ENCODE measurements around the gene GSTT2B. TPM values are rescaled to one million over a fixed set of nuclear protein-coding genes. Genes with fewer than 3 reads are reported as not detected.

GSTT2B gene
- total and polyA plus RNA-seq, 2 experiments from 2014 or later: 1.3 to 3.0 TPM

DNA sequence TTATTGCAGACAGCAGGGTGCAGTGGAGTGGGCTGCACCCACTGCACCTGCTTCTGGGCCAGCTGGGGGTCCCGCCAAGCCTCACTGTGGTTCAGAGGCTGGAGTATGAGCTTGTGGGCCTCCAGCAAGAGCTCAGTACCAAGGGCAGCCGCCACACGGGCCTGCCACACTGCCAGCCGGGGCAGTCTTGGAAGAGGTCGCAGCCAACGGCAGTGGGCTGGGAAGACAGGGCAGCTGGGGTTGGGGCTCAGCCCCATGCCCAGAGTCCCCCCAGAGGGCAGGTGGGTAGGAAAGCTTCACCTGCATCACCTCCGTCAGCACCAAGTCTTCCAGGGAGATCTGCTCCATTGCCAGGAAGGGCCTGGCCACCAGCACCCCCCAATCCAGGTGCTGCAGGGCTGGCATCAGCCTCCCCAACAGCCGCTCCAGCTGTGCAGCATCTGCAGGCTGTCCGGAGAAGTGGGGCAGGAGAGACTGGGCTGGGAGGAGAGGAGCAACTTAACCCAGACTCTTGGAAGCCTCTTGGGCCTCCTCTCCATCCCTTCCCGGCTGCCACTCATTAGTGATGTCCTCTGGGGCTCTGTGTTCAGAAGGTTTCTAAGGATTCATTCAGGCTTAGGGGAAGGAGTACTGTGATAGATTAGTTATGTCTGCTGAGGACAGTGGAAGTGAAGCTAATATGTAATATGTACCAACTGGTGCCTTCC is 45.4 kb upstream of the GSTT2B start:
- TF ChIP-seq EZH2 (IDR thresholded peaks at IDR 0.05; ENCODE audit: borderline replicate concordance) (no peak), EZH2phosphoT487 (IDR thresholded peaks at IDR 0.05; ENCODE audit: low read depth, severe bottlenecking, unreplicated experiment) (no peak)
- TF ChIP-seq, protein P1, sequence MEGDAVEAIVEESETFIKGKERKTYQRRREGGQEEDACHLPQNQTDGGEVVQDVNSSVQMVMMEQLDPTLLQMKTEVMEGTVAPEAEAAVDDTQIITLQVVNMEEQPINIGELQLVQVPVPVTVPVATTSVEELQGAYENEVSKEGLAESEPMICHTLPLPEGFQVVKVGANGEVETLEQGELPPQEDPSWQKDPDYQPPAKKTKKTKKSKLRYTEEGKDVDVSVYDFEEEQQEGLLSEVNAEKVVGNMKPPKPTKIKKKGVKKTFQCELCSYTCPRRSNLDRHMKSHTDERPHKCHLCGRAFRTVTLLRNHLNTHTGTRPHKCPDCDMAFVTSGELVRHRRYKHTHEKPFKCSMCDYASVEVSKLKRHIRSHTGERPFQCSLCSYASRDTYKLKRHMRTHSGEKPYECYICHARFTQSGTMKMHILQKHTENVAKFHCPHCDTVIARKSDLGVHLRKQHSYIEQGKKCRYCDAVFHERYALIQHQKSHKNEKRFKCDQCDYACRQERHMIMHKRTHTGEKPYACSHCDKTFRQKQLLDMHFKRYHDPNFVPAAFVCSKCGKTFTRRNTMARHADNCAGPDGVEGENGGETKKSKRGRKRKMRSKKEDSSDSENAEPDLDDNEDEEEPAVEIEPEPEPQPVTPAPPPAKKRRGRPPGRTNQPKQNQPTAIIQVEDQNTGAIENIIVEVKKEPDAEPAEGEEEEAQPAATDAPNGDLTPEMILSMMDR (IDR thresholded peaks at IDR 0.05; ENCODE audit: poor library complexity): no peak

DNA sequence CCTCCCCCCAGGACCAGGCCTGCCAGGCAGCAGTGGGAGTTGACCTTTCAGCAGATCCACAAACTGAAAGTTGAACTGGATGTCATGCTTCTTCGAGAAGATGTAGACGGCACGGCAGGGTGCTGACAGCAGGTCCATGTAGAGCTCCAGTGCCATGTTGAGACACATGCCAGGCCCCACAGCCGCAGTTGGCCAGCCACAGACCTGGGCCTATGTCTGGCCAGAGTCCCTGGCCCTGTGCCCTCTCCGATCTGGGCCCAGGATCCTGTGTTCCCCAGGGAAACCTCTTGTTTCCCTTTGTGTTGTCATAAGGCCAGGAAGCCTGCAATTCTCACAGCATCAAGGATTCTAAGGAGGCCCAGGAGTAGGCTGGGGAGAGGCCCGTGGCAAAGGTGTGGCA is 44.2 kb upstream of the GSTT2B start, which contains the start of gene GSTT4:
GSTT4 (minus strand) TSS at position 253 of the 400 bp plus-strand sequence; CDS start at position 156, 97 bp downstream.
- no peaks in the 10 kb centered on the region for H3K9me3 ChIP-seq (ENCODE audit: low read depth)
- WGBS (ENCODE audit: low lambda C conversion rate, missing lambda C conversion rate): 84% methylated on average over 6 of the region's 6 CpGs
- no peak within 1 kb of the TSS for H3K27ac ChIP-seq
- no peak for DNase-seq (ENCODE audit: low spot score)
- H3K9me2 ChIP-seq (replicated peaks; ENCODE audit: insufficient read depth): no peaks in the 10 kb centered on the region
- no peaks in the 10 kb centered on the region for H3K4me1 ChIP-seq (ENCODE audit: insufficient read depth)
- no peaks in the 10 kb centered on the region for H4K20me1 ChIP-seq (ENCODE audit: insufficient read depth, poor library complexity, severe bottlenecking)
- no peaks in the 10 kb centered on the region for H3K36me3 ChIP-seq (replicated peaks; ENCODE audit: insufficient read depth, low read depth)
- TF ChIP-seq EZH2phosphoT487 (IDR thresholded peaks at IDR 0.05; ENCODE audit: low read depth, severe bottlenecking, unreplicated experiment) (no peak), EZH2 (IDR thresholded peaks at IDR 0.05; ENCODE audit: borderline replicate concordance) (no peak)
- TF ChIP-seq, protein P1 (IDR thresholded peaks at IDR 0.05; ENCODE audit: poor library complexity): no peak
- H3K27me3 ChIP-seq: no peaks in the 10 kb centered on the region
- H2AFZ ChIP-seq: no peak within 1 kb of the TSS
- no peak within 1 kb of the TSS for H3K4me3 ChIP-seq
- no peak within 1 kb of the TSS for H3K4me2 ChIP-seq
- H3K79me2 ChIP-seq: no peaks in the 10 kb centered on the region

More for the DNA sequence above, 45.4 kb upstream of the GSTT2B start:
- 83% methylated on average over 10 of the region's 10 CpGs for WGBS (ENCODE audit: low lambda C conversion rate, missing lambda C conversion rate)
- no peaks in the 10 kb centered on the region for H4K20me1 ChIP-seq (ENCODE audit: insufficient read depth, poor library complexity, severe bottlenecking)
- no peaks in the 10 kb centered on the region for H3K27me3 ChIP-seq
- H3K9me3 ChIP-seq (ENCODE audit: low read depth): no peaks in the 10 kb centered on the region
- no peak overlapping the region for H3K4me3 ChIP-seq
- H3K4me1 ChIP-seq (ENCODE audit: insufficient read depth): no peaks in the 10 kb centered on the region
- no peaks in the 10 kb centered on the region for H3K9me2 ChIP-seq (replicated peaks; ENCODE audit: insufficient read depth)
- no peak overlapping the region for H3K27ac ChIP-seq
- H2AFZ ChIP-seq: no peak overlapping the region
- H3K79me2 ChIP-seq: no peaks in the 10 kb centered on the region
- no peak for DNase-seq (ENCODE audit: low spot score)
- H3K36me3 ChIP-seq (replicated peaks; ENCODE audit: insufficient read depth, low read depth): no peaks in the 10 kb centered on the region
- H3K4me2 ChIP-seq: no peak overlapping the region

DNA sequence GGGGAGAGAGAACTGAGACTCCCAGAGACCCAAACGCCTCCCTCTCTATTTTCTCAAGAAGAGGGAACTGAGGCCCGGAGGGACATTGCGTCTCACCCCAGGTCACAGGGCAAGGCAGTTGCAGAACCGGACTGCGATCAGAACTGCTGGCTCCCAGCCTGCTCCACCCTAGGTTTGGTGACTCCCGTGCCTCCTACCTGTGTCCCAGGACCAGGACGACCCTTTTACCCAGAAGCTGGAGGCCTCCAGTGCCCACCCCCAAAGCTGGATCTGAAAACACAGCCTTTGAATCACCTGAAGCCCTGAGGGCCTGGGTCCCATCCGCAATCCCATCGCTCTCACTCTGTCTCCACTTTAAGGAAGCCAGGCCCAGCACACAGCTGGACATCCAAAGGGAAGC is 42.9 kb upstream of the GSTT2B start:
- Histone ChIP-seq H3K27ac (no peak overlapping the region), H3K4me1 (ENCODE audit: insufficient read depth) (no peaks in the 10 kb centered on the region), H3K4me3 (no peak overlapping the region), H3K9me3 (ENCODE audit: low read depth) (no peaks in the 10 kb centered on the region), H3K27me3 (no peaks in the 10 kb centered on the region), H3K4me2 (no peak overlapping the region), H3K36me3 (replicated peaks; ENCODE audit: insufficient read depth, low read depth) (no peaks in the 10 kb centered on the region), H2AFZ (no peak overlapping the region), H3K79me2 (no peaks in the 10 kb centered on the region), H4K20me1 (ENCODE audit: insufficient read depth, poor library complexity, severe bottlenecking) (no peaks in the 10 kb centered on the region), H3K9me2 (replicated peaks; ENCODE audit: insufficient read depth) (no peaks in the 10 kb centered on the region)
- TF ChIP-seq EZH2phosphoT487 (IDR thresholded peaks at IDR 0.05; ENCODE audit: low read depth, severe bottlenecking, unreplicated experiment): no peak
- TF ChIP-seq, protein P1 (IDR thresholded peaks at IDR 0.05; ENCODE audit: poor library complexity): no peak
- no peak for TF ChIP-seq EZH2 (IDR thresholded peaks at IDR 0.05; ENCODE audit: borderline replicate concordance)
- 87% methylated on average over 9 of the region's 9 CpGs for WGBS (ENCODE audit: low lambda C conversion rate, missing lambda C conversion rate)
- DNase-seq (ENCODE audit: low spot score): no peak

Measured in hepatocyte (in vitro differentiated cells).